OCI-LY7 (cell line): ENCODE measurements around the gene SIGLEC5.

ENCODE experiments used
- EZH2phosphoT487 ChIP-seq: fragments of 200-600 bp; sonication (generic); IDR thresholded peaks from 2 replicates; pipeline ENCODE4 v1.6.1; 2018; ENCODE audit warnings: low read depth, borderline replicate concordance, mild to moderate bottlenecking, mixed run types, antibody characterized with exemption, low read length, moderate library complexity, mixed read lengths
- TF ChIP-seq, protein P1 (sequence below): fragments of 200-600 bp; sonication (generic); conservative IDR thresholded peaks from 2 replicates; pipeline ENCODE4 v1.5.1; 2014; ENCODE audit warnings: mild to moderate bottlenecking, antibody characterized with exemption, low read length, moderate library complexity, mixed read lengths

DNA sequence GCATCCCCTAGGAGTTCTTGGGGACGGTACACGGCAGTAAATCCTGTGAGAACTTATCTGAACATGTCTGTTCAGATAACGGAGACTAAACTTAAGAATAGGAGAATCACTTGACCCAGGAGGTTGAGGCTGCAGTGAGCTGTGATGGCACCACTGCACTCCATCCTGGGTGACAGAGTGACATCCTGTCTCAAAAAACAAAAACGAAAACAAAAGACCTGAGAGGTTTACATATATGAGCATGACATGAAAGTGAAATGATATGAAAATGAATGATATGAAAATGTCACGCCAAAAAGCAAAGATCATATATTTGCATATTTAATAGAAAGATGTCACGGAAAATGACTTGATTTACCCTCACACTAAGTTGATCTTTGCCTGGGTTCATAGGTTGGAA is 53.4 kb downstream of the SIGLEC5 start:
- TF ChIP-seq, protein P1, sequence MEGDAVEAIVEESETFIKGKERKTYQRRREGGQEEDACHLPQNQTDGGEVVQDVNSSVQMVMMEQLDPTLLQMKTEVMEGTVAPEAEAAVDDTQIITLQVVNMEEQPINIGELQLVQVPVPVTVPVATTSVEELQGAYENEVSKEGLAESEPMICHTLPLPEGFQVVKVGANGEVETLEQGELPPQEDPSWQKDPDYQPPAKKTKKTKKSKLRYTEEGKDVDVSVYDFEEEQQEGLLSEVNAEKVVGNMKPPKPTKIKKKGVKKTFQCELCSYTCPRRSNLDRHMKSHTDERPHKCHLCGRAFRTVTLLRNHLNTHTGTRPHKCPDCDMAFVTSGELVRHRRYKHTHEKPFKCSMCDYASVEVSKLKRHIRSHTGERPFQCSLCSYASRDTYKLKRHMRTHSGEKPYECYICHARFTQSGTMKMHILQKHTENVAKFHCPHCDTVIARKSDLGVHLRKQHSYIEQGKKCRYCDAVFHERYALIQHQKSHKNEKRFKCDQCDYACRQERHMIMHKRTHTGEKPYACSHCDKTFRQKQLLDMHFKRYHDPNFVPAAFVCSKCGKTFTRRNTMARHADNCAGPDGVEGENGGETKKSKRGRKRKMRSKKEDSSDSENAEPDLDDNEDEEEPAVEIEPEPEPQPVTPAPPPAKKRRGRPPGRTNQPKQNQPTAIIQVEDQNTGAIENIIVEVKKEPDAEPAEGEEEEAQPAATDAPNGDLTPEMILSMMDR: no peak
- no peak for TF ChIP-seq EZH2phosphoT487
